WTC11 (cell line): ENCODE data around the gene ROBO1. TPM values are rescaled to one million over a fixed set of nuclear protein-coding genes. Genes with fewer than 3 reads are reported as not detected.

Source experiments
- ATAC-seq: fragments of 200-7000 bp; cut with Tn5 transposase; 2 replicates; pipeline ENCODE4 v1.10.0; 2021; ENCODE audit warnings: mild to moderate bottlenecking, moderate library complexity
- CTCF ChIA-PET: fragments of 300-600 bp; sonication (Branson Sonifier 250); formaldehyde crosslinking; loops from one replicate; lab custom pipeline; 2021; ENCODE audit warnings: antibody characterized with exemption; lab: Charles Lee
- POLR2A ChIA-PET: fragments of 350-600 bp; sonication (Branson Sonifier 250); formaldehyde crosslinking; loops from one replicate; lab custom pipeline; 2021; ENCODE audit warnings: antibody characterized with exemption; lab: Charles Lee
- DNase-seq: peaks from one replicate; pipeline ENCODE4 v3.0.0; 2021; ENCODE audit warnings: low spot score
- H3K27ac Mint-ChIP-seq: 2 replicates; pipeline ENCODE4 v1.8.0; 2021; ENCODE audit warnings: mixed read lengths
- H3K27me3 Mint-ChIP-seq: 2 replicates; pipeline ENCODE4 v1.8.0; 2021; ENCODE audit warnings: low read depth, mild to moderate bottlenecking, moderate library complexity, mixed read lengths
- H3K36me3 Mint-ChIP-seq: 2 replicates; pipeline ENCODE4 v1.8.0; 2021; ENCODE audit warnings: mixed read lengths
- H3K4me1 Mint-ChIP-seq: 2 replicates; pipeline ENCODE4 v1.8.0; 2022; ENCODE audit warnings: mixed read lengths
- H3K4me3 Mint-ChIP-seq: 2 replicates; pipeline ENCODE4 v1.8.0; 2021; ENCODE audit warnings: mild to moderate bottlenecking, moderate library complexity, mixed read lengths
- H3K9me3 Mint-ChIP-seq: 2 replicates; pipeline ENCODE4 v1.8.0; 2021; ENCODE audit warnings: mixed read lengths
- ATF1 ChIP-seq: sonication (generic); formaldehyde crosslinking; IDR thresholded peaks from 2 replicates; pipeline ENCODE4 v1.8.1; 2023; ENCODE audit warnings: mild to moderate bottlenecking, moderate library complexity, missing genetic modification reagents
- E2F4 ChIP-seq: sonication (generic); formaldehyde crosslinking; IDR thresholded peaks from 2 replicates; pipeline ENCODE4 v1.8.1; 2022; ENCODE audit warnings: low read depth, mild to moderate bottlenecking, moderate library complexity, missing genetic modification reagents, borderline replicate concordance
- EMX1 ChIP-seq: fragments of 250-450 bp; sonication (Bioruptor Pico); IDR thresholded peaks from 2 replicates; pipeline ENCODE4 v1.8.0; 2021; ENCODE audit warnings: mild to moderate bottlenecking
- ETV6 ChIP-seq: sonication (generic); formaldehyde crosslinking; IDR thresholded peaks from 2 replicates; pipeline ENCODE4 v1.8.1; 2022; ENCODE audit warnings: mild to moderate bottlenecking, missing genetic modification reagents
- FOXJ3 ChIP-seq: sonication (generic); formaldehyde crosslinking; IDR thresholded peaks from 2 replicates; pipeline ENCODE4 v1.9.0; 2021; ENCODE audit warnings: missing genetic modification reagents, mild to moderate bottlenecking, borderline replicate concordance
- FOXP1 ChIP-seq: sonication (generic); formaldehyde crosslinking; IDR thresholded peaks from 2 replicates; pipeline ENCODE4 v1.8.0; 2022; ENCODE audit warnings: missing genetic modification reagents, mild to moderate bottlenecking, moderate library complexity, borderline replicate concordance
- GRHL2 ChIP-seq: fragments of 250-450 bp; sonication (Bioruptor Pico); IDR thresholded peaks from 2 replicates; pipeline ENCODE4 v1.8.0; 2022; ENCODE audit warnings: mild to moderate bottlenecking, moderate library complexity; ENCODE audit not compliant: insufficient replicate concordance, severe bottlenecking
- PRRX2 ChIP-seq: fragments of 250-450 bp; sonication (Bioruptor Pico); IDR thresholded peaks from 2 replicates; pipeline ENCODE4 v1.8.0; 2021; ENCODE audit warnings: mild to moderate bottlenecking
- RORB ChIP-seq: fragments of 250-450 bp; sonication (Bioruptor Pico); IDR thresholded peaks from 2 replicates; pipeline ENCODE4 v1.9.0; 2021; ENCODE audit warnings: mild to moderate bottlenecking
- SMAD3 ChIP-seq: sonication (generic); formaldehyde crosslinking; IDR thresholded peaks from 2 replicates; pipeline ENCODE4 v1.8.0; 2022; ENCODE audit warnings: missing genetic modification reagents, mild to moderate bottlenecking, borderline replicate concordance
- SMAD4 ChIP-seq: sonication (generic); formaldehyde crosslinking; IDR thresholded peaks from 2 replicates; pipeline ENCODE4 v1.8.0; 2022; ENCODE audit warnings: mild to moderate bottlenecking, missing genetic modification reagents
- SOX15 ChIP-seq: fragments of 250-450 bp; sonication (Bioruptor Pico); IDR thresholded peaks from 2 replicates; pipeline ENCODE4 v1.9.0; 2021; ENCODE audit warnings: mild to moderate bottlenecking
- TP53 ChIP-seq: sonication (generic); formaldehyde crosslinking; IDR thresholded peaks from 2 replicates; pipeline ENCODE4 v1.8.1; 2023; ENCODE audit warnings: mild to moderate bottlenecking, missing genetic modification reagents
- total RNA-seq: library from RNA; stranded (reverse); gene quantifications from 3 replicates; pipeline ENCODE4 v1.2.3, GENCODE V29; 2021
- TF ChIP-seq, protein P1 (sequence below): sonication (generic); formaldehyde crosslinking; IDR thresholded peaks from 2 replicates; pipeline ENCODE4 v1.8.0; 2023; ENCODE audit warnings: mild to moderate bottlenecking, missing genetic modification reagents
- TF ChIP-seq, protein P2 (sequence below): sonication (generic); formaldehyde crosslinking; IDR thresholded peaks from 2 replicates; pipeline ENCODE4 v1.8.1; 2023; ENCODE audit warnings: mild to moderate bottlenecking, missing genetic modification reagents
- TF ChIP-seq, protein P3 (sequence below): fragments of 250-450 bp; sonication (Bioruptor Pico); IDR thresholded peaks from 2 replicates; pipeline ENCODE4 v2.1.2; 2022; ENCODE audit warnings: mild to moderate bottlenecking, moderate library complexity
- TF ChIP-seq, protein P4 (sequence below): sonication (generic); formaldehyde crosslinking; IDR thresholded peaks from 2 replicates; pipeline ENCODE4 v1.8.0; 2023; ENCODE audit warnings: missing genetic modification reagents, mild to moderate bottlenecking, borderline replicate concordance

The ROBO1 gene
- total RNA-seq, 1 experiment from 2014 or later, result 90.9 TPM

DNA sequence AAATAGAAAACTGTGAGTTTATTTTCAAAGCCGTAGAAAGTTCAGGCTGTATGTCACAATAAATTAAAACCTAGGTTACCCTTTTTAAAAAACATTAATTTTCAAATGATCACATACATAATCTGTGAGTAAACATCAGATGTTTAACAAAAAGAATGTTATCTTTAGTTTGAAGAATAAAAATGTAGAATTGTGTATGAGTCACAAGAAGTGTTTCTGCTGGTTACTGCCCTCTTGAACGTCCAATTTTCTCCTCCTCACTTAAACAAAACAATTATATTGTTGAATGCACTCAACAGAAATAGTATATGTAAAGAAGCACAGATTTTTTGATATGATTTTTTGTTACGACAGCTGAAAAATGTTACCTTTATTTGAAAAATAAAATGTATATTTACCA is 855.1 kb downstream of the ROBO1 start:
- ATAC-seq (no peak), DNase-seq (no peak)
- ChIA-PET POLR2A (no interaction called here), CTCF (no interaction called here)
- TF ChIP-seq ATF1 (CRISPR knock-in tag), result no peak
- no peak for TF ChIP-seq ETV6
- TF ChIP-seq, protein P1, sequence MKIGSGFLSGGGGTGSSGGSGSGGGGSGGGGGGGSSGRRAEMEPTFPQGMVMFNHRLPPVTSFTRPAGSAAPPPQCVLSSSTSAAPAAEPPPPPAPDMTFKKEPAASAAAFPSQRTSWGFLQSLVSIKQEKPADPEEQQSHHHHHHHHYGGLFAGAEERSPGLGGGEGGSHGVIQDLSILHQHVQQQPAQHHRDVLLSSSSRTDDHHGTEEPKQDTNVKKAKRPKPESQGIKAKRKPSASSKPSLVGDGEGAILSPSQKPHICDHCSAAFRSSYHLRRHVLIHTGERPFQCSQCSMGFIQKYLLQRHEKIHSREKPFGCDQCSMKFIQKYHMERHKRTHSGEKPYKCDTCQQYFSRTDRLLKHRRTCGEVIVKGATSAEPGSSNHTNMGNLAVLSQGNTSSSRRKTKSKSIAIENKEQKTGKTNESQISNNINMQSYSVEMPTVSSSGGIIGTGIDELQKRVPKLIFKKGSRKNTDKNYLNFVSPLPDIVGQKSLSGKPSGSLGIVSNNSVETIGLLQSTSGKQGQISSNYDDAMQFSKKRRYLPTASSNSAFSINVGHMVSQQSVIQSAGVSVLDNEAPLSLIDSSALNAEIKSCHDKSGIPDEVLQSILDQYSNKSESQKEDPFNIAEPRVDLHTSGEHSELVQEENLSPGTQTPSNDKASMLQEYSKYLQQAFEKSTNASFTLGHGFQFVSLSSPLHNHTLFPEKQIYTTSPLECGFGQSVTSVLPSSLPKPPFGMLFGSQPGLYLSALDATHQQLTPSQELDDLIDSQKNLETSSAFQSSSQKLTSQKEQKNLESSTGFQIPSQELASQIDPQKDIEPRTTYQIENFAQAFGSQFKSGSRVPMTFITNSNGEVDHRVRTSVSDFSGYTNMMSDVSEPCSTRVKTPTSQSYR (CRISPR knock-in tag), result no peak
- no peak for TF ChIP-seq FOXP1
- TF ChIP-seq, protein P2, sequence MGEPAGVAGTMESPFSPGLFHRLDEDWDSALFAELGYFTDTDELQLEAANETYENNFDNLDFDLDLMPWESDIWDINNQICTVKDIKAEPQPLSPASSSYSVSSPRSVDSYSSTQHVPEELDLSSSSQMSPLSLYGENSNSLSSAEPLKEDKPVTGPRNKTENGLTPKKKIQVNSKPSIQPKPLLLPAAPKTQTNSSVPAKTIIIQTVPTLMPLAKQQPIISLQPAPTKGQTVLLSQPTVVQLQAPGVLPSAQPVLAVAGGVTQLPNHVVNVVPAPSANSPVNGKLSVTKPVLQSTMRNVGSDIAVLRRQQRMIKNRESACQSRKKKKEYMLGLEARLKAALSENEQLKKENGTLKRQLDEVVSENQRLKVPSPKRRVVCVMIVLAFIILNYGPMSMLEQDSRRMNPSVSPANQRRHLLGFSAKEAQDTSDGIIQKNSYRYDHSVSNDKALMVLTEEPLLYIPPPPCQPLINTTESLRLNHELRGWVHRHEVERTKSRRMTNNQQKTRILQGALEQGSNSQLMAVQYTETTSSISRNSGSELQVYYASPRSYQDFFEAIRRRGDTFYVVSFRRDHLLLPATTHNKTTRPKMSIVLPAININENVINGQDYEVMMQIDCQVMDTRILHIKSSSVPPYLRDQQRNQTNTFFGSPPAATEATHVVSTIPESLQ (CRISPR knock-in tag), result no peak
- TF ChIP-seq E2F4 (CRISPR knock-in tag), result no peak
- no peak for TF ChIP-seq RORB (CRISPR knock-in tag)
- no peak for TF ChIP-seq SMAD4 (CRISPR knock-in tag)
- TF ChIP-seq SOX15 (CRISPR knock-in tag), result no peak
- TF ChIP-seq, protein P3, sequence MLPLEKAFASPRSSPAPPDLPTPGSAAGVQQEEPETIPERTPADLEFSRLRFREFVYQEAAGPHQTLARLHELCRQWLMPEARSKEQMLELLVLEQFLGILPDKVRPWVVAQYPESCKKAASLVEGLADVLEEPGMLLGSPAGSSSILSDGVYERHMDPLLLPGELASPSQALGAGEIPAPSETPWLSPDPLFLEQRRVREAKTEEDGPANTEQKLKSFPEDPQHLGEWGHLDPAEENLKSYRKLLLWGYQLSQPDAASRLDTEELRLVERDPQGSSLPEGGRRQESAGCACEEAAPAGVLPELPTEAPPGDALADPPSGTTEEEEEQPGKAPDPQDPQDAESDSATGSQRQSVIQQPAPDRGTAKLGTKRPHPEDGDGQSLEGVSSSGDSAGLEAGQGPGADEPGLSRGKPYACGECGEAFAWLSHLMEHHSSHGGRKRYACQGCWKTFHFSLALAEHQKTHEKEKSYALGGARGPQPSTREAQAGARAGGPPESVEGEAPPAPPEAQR (CRISPR knock-in tag), result no peak
- TF ChIP-seq SMAD3, result no peak
- no peak for TF ChIP-seq PRRX2 (CRISPR knock-in tag)
- no peak for TF ChIP-seq FOXJ3
- no peak for TF ChIP-seq GRHL2 (CRISPR knock-in tag)
- TF ChIP-seq EMX1 (CRISPR knock-in tag), result no peak
- no peak for TF ChIP-seq TP53
- TF ChIP-seq, protein P4, sequence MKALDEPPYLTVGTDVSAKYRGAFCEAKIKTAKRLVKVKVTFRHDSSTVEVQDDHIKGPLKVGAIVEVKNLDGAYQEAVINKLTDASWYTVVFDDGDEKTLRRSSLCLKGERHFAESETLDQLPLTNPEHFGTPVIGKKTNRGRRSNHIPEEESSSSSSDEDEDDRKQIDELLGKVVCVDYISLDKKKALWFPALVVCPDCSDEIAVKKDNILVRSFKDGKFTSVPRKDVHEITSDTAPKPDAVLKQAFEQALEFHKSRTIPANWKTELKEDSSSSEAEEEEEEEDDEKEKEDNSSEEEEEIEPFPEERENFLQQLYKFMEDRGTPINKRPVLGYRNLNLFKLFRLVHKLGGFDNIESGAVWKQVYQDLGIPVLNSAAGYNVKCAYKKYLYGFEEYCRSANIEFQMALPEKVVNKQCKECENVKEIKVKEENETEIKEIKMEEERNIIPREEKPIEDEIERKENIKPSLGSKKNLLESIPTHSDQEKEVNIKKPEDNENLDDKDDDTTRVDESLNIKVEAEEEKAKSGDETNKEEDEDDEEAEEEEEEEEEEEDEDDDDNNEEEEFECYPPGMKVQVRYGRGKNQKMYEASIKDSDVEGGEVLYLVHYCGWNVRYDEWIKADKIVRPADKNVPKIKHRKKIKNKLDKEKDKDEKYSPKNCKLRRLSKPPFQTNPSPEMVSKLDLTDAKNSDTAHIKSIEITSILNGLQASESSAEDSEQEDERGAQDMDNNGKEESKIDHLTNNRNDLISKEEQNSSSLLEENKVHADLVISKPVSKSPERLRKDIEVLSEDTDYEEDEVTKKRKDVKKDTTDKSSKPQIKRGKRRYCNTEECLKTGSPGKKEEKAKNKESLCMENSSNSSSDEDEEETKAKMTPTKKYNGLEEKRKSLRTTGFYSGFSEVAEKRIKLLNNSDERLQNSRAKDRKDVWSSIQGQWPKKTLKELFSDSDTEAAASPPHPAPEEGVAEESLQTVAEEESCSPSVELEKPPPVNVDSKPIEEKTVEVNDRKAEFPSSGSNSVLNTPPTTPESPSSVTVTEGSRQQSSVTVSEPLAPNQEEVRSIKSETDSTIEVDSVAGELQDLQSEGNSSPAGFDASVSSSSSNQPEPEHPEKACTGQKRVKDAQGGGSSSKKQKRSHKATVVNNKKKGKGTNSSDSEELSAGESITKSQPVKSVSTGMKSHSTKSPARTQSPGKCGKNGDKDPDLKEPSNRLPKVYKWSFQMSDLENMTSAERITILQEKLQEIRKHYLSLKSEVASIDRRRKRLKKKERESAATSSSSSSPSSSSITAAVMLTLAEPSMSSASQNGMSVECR (CRISPR knock-in tag), result no peak
- Mint-ChIP-seq H3K4me3 (no peak overlapping the region), H3K4me1 (peaks cover 12% of the 10 kb centered on the region), H3K9me3 (no peaks in the 10 kb centered on the region), H3K36me3 (no peaks in the 10 kb centered on the region), H3K27ac (no peak overlapping the region), H3K27me3 (no peaks in the 10 kb centered on the region)
